GM18520 (cell line): ENCODE results near the gene CPS1.

ENCODE experiments used
- ATAC-seq: cut with Tn5 transposase; IDR thresholded peaks from one replicate; pipeline ENCODE4 v1.9.1; 2021; ENCODE audit not compliant: unreplicated experiment

Gene CPS1

DNA sequence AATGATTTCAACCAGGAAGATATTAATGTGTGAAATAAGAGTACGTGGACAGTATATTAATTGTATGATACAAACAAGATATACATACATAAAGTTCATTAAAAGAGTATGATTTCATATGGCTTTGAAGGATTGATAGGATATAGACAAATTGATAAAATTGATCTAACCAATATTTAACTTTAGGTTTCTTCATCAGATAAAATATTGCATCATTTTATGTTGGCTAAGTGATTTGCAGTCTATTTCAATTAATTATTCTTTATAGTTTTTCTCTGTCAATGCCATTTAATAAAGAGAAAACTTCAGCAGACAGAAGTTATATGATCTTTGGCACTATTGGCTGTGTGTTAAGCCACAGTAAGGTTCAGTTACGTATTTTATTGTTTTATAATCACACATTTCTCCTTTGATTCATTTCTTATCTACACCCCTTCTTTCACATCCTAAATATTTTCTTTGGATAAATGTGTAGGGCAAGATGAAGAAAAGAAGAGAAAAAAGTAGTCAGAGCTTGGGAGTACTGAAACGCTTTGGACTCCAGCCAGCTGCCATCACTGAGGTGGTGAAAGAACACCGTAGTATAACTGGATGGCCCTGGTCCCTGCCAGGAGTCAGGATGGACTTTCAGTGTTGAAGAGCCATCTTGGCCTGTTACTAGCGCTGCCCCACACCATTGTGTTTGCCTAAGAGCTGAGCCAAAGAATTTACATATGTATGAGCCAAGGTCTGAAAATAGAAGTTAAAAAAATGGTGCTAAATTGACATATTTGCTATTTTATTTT lies 9.8 kb upstream of the CPS1 start:
- ATAC-seq, result no peak

DNA sequence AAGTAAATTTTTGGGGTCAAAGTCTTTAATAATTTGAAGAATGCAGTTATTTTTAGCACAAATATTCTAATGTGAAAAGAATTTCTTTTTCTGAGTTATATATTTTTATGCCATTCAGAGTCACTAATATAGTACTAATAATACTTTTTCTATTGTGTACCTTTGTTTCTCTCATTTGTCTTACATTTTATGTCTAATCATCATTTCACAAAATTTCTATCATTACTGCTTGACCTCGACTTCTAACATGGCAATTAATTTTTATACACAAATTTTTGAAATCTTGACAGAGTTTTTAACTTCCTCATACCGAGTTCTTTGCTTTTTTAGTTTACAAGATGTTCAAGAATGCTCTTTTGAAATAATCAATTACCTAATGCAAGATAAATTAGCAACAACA lies 8.4 kb upstream of the CPS1 start:
- no peak for ATAC-seq

DNA sequence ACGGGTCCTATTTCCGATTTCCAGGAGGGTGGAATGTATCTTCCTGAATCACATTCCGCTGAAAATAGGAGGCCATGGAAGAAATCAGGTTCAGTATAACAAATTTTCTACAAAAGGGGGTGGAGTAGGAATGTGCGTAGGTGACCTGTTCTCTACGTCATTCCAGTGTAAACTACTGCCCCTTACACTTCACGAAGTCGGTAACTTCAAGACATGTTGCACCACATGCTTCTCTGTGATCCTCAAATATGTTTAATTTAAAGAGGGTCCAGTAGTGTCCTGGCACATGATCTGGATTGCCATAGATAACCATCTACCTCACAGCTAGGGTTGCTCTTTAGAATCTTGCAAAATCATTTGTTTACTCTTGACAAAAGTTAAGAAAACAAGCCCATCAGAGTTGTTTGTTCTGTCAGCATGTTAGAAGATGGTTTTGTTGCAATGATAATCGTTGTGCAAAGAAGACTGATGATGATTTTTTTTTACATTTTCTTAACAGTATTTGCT lies 7.5 kb upstream of the CPS1 start:
- ATAC-seq, result no peak

DNA sequence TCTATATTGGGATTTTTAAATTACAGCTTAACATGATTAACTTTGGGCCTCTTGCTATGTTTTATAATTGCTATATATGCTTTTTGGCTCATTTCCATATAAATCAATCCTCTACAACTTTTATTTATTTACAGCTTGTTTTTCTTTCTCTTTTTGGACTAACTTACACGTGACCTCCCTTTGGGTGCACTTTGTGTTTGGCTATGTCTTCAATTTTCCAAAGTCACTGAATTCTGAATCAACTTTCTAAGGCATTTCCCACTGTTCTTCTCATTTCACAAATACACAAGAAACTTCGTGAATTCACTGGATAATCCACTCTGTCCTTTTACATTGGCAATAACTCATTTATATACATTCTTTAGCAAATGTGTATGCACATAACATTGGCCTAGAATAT lies 5.4 kb upstream of the CPS1 start:
- ATAC-seq, result no peak

DNA sequence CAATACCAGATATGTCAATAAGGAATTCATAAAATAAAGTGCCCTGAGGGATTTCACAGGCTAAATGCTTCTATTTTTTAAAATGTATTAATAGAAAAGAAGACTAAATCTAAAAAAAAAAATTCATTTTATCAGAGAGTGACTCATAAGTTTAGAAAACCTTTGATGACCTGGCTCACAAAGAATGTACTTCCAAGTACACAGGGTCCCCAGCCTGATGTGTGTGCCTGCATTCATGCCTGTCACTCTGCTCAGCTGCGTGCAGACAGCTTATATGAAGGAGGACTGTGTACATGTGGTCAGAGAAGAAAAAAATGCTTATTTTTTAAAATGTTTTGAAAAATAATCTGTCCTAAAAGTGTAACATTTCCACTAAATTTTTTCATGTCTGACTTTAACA lies 3.0 kb upstream of the CPS1 start:
- no peak for ATAC-seq

DNA sequence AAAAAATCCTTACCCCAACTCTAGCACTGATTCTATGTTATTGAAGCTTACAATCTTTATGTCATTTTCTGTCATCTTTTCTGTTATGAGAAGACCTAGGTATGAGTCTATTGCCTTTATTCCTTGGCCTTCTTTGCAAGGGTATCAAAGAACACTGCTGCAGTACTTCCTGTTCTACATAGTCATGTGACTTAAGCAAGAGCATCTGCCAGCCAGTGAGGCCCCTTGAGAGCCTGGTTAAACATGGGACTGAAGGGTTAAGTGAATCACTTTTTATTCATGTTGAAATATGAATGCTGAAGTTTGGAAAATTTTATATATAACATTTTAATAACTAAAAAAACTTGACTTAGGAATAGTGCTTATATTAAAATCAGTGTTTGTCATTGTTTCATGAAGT lies 844 bp upstream of the CPS1 start:
- ATAC-seq, result no peak

DNA sequence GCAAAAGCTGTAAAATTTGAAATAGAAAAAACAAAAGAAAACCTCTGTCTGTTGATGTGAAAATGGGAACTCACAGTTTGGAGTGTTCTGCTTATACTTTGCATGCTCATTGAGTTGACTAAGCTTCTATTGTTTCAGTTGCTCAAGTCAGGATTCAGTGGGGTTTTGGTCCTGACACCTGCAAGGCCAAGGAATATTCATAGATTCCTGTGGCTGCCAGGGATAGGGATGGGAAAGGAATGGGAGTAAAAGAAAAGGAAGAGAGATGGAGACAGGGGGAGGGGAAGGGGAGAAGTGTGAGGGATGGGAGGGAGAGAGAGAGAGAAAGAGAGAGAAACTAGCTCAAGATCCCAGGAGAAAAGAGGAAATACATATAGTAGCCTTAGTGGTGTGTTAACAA lies 1.3 kb downstream of the CPS1 start:
- ATAC-seq, result no peak

DNA sequence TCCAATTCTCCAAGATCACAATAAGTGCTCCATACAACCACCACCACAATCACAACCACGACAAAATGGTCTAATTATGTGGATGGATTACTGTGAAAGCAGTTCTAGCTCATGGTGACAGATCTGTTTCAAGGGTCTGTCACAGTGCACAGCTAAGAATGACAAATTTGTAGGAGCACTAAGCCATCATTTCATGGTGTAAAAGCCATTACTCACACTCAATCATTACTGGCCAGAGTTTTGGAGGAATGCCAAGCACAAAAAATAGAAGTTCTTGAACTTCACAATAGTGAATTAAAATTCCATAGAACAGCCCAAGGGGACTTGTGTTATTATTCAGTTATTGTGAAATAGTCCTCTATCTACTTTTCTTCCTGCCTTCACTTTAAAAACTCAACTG lies 2.3 kb downstream of the CPS1 start:
- no peak for ATAC-seq

DNA sequence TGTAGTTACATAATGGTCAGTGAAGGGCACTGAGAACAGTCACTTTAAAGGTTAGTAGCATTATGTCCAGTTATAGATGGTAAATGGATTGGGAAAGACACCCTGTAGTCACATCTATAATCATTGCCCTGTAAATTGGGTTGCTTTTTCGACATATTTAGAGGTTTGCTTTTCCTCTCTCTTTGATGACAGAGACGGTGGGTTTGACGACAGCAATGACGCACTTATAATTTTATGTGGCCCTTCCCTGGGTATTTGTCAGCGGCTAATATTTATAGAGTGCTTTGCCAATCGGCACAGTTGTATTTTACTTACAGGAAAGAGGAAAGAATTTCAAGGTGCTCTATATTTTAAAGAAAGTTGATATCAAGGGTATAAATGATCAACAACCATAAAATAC lies 2.8 kb downstream of the CPS1 start:
- no peak for ATAC-seq

DNA sequence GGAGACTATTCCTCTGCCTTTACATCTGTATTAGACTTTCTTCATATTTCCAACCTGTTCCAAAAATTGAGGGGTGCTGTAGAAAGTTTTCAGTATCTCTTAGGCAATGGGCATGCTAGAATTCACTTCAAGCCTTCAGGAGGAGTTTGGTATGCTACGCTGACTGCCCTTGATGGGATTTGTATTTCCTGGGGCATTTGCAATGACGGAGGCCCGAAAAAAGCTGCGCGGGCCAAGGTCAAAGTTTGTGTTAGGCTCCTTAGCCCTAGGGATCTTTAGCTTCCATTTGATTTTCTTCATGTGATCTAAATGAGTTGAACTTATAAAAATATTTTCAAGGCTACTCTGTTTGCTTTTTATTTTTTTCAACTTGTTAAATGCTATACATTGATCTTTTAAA lies 5.1 kb downstream of the CPS1 start:
- no peak for ATAC-seq

DNA sequence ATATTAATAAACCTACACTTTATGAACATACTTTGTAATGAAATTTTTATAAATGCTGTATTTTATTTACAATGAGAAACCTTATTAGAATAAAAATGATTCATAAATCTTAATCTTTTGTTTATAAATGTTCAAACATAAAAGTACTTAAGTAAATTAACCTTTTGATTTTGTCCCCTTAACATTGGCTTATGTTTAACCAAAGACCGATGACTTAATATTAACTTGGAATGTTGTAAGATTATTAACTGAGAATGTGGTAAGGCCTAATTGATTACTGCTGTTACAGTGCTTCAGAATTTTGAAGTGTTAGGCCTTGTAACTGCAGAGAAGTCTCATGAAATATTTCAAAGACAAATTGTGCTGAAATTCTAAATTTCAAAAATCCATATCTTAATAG lies 5.7 kb downstream of the CPS1 start:
- ATAC-seq, result no peak

DNA sequence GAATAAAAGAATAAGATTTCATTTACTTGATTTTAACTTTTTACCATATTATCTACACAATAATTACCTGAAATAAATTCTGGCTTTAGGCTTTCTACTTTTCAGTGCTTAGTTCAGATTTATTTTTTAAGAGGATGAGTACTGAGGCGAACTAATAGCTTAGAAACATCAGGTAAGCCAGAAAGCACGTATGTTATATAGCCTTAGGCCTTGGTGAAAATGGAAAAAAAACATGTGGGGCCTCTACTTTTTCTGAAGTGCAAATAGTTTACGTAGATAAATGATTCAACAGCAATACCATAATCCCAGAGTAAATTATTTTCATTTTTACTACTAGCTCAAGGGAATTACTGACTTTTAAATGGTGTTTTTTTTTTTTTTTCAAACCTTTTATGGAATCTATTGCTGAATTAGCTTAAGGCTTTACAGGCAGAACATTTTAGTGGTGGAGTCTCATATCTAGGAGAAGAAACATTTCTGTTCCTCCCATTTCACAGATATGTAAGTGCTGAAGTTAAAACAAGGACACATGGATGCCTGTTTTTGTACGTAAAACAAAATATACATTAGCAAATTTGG lies 6.2 kb downstream of the CPS1 start:
- no peak for ATAC-seq

DNA sequence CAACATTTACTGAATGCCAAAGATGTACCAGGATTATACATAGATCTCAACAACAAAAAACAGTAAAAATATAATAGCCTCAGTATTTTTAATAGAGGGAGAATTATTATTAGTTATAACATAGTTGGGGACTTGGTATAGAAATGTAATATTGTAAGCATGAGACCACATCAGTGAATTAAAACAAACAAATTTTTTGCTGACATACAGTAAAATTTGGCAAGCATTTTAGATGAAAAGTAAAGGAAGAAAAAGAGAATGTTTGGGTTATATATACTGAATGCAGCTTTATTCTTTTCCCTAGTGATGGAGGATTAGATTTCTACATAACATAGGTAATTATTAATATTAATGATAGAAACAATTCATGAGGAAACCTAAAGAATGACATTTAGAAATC lies 10.9 kb downstream of the CPS1 start:
- ATAC-seq, result no peak

DNA sequence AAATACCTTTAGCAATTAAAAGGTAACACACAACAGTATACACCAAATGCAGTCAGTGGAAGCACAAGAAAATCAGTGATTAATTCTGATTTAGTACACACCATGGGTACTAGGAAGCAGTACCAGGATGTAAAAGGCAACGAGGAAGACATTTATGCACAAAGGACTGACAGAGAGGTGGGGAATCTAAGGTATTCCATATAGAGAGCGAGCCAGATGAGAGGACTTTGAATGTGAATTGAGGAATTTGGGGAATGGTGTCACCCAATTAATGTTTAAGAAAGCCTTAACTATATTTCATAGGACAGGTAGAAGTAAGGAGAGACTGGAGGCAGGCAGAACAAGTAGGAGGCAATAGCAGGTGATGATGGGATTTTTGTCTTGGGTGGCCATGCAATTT lies 11.7 kb downstream of the CPS1 start:
- ATAC-seq, result no peak

DNA sequence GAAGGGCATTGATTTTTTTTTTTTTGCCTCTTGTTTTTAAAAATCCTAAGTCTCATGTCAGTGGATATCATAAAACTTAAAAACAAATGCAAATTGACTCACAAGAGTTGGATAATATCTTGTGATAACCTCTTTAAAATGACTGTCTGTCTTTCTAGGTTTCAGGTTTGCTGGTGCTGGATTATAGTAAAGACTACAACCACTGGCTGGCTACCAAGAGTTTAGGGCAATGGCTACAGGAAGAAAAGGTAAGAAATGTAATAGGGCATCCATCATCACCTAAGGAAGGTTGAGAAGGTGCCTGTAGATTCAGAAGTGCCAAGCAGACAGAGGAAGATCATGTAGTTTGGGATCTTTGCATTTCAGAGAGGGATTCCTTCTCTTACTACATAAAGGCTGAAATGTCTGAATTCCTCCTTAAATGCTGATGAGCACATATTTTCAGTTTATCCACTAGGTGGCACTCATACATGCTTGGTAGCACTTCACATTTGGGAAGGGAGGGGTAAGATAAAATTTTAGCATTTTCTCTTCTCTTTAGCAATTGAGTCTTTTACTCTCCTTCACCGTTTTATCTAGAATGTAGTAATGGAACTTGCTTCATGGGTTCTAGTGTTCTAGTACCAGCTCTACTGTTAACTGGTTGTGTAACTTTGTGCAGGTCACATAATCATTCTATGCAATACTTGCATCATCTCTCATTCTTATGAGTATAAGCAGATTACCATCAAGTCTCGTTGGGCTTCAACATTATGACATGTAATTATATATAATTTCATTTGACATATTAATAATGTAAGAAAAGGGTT lies 21.1 kb downstream of the CPS1 start:
- ATAC-seq, result peak; percentile 85

DNA sequence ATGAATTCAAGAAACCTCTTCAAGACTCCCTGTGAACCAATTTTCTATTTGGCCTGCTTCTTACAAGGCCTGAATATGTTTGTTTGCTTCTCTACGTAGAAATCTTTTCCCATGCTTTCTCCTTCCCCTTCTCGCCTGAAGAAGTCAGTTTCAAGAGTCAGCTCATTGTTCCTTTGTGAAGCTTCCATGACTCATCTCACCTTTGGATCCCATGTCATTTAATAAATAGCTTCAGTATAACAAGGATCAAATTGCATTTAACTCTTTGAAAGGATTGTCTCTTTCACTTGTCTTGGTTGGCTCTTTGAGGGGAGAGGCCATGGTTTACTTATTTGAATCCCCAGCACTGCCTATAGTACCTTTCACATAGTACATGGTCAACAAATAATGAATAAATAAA lies 28.4 kb downstream of the CPS1 start:
- ATAC-seq, result no peak

DNA sequence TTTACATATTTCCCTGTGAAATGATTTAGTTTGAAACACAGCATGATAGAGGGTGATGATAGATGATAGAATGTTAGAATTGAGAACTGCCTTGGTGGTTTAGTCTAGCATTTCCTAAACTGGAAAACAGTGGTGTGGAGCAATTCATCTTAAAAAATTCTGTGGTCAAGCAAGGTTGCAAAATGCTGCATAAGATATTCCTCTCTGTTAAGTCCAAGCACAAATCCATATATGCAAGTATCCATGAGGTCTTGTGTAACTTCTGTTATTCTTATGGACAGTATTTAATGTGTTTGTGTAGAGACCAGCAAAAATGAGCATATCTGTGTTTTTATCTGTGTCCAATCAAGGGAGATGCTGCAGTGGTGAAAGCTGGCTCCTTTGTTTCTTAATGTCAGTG lies 30.0 kb downstream of the CPS1 start:
- no peak for ATAC-seq

DNA sequence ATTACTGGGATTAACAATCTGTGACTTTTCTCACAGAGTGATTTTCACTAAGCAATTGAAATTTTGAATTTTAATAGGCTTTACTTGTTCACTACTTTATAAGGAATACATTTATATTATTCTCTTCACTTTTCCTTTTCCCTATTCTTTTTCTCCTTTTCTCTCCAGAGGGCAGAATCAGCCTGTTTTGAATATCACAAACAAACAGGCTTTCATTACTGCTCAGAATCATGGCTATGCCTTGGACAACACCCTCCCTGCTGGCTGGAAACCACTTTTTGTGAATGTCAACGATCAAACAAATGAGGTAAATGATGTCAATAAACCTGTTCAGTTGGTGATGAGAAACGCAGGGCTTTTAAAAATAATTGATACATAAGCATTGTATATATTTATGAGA lies 35.3 kb downstream of the CPS1 start:
- no peak for ATAC-seq

DNA sequence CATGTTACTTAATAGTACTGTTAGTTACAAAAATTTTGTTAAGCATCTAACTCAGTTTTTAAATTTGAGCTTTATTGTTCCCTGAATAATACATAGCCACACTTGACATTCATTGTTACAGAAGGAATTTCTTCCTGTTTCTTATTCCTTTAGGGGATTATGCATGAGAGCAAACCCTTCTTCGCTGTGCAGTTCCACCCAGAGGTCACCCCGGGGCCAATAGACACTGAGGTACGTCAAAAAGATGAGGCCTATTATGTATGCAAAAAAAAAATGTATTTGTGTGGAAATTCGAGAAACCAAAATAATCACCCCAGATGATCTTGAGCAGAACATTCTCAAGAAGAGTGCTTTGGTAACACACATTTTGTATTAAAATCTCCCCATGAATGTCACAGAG lies 36.3 kb downstream of the CPS1 start:
- ATAC-seq, result no peak

DNA sequence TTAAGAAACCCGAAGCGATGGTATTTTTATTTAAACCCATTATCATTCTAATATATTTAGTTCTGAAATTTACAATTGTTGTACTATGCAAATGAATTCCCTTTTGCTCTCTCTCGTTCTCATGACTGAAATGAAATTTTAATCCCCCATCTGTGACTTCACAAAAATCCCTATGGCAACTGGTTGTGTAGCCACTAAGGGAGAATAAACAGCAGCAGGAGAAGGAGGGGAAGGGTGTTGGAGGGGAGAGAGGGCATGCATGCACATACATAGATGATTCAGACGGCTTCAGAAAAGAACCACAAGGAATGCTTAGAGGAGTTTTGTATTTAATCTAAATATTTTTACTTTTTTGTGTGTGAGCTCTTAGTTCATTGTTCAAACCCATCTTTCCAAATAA lies 36.8 kb downstream of the CPS1 start:
- ATAC-seq, result no peak

DNA sequence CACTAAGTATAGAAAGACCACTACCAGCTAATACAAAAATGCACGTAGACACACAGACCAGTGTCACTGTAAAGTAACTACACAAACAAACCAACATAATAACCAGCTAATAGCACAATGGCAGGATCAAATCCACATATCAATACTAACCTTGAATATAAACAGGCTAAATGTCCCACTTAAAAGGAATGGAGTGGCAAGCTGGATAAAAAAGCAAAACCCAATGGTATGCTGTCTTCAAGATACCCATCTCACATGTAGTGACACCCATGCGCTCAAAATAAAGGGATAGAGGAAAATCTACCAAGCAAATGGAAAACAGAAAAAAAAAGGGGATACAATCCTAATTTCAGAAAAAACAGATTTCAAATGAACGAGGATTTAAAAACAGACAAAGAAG lies 41.8 kb downstream of the CPS1 start:
- no peak for ATAC-seq

DNA sequence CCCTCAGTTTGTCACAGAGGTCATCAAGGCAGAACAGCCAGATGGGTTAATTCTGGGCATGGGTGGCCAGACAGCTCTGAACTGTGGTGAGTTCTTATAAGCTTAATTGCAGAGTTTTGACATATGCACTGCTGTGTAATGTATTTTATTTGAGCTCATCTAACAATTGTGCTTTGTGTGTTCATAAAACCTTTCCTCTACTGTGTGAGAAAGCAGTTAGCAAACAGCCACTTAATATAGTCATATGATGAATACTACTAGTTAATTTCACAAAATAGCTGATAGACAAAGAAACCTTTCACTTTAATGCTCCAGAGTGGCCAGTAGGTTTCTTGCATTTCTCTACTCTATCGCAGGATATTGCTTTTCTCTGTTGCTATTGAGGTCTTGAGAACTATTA lies 43.1 kb downstream of the CPS1 start:
- no peak for ATAC-seq
